Aorta (tissue), 5 donors: Measurements from ENCODE around the gene KSR2. TPM values are rescaled to one million over a fixed set of nuclear protein-coding genes. Genes with fewer than 3 reads are reported as not detected.

ENCODE experiments used
- ATAC-seq: fragments of 200-7000 bp; cut with Tn5 transposase; one replicate; pipeline ENCODE4 v1.9.1; 2022; ENCODE audit warnings: moderate library complexity; ENCODE audit not compliant: low FRiP score
- DNase-seq, 2 donors: peaks; one replicate each; pipeline ENCODE4 v3.0.0-alpha.2; 2020
- H3K27ac ChIP-seq, 2 donors: one replicate each; pipeline ENCODE4 v1.5.1; 2013; ENCODE audit warnings: low read length in 2 of 2, mild to moderate bottlenecking in 2 of 2, moderate library complexity in 2 of 2, control low read depth in 1 of 2, inconsistent platforms in 1 of 2, low read depth in 1 of 2
- H3K27me3 ChIP-seq, 2 donors: one replicate each; pipeline ENCODE4 v1.6.1; 2013; ENCODE audit warnings: control low read depth in 1 of 2, low read length in 1 of 2, mild to moderate bottlenecking in 1 of 2, moderate library complexity in 1 of 2; ENCODE audit not compliant: insufficient read depth in 2 of 2, control insufficient read depth in 1 of 2
- H3K36me3 ChIP-seq, 2 donors: one replicate each; pipeline ENCODE4 v1.6.1; 2013; ENCODE audit warnings: control low read depth in 1 of 2, low read length in 1 of 2, mild to moderate bottlenecking in 1 of 2; ENCODE audit not compliant: insufficient read depth in 2 of 2, control insufficient read depth in 1 of 2
- H3K4me1 ChIP-seq, 2 donors: one replicate each; pipeline ENCODE4 v1.6.1; 2013; ENCODE audit warnings: low read length in 2 of 2, control low read depth in 1 of 2, mild to moderate bottlenecking in 1 of 2, moderate library complexity in 1 of 2; ENCODE audit not compliant: insufficient read depth in 2 of 2, control insufficient read depth in 1 of 2
- H3K4me3 ChIP-seq, 2 donors: one replicate each; pipeline ENCODE4 v1.5.1; 2013; ENCODE audit warnings: low read length in 2 of 2, control low read depth in 1 of 2, mild to moderate bottlenecking in 1 of 2
- H3K9me3 ChIP-seq: one replicate; pipeline ENCODE4 v1.6.1; 2013; ENCODE audit warnings: mild to moderate bottlenecking, low read length; ENCODE audit not compliant: control insufficient read depth
- WGBS, 2 donors: extraction: QIAGEN DNeasy Blood & Tissue Kit; methylation state at CpG; one replicate each; pipeline ENCODE4 v1.1.7; 2013; 5-methylcytosine and 5-hydroxymethylcytosine counted together
- intact Hi-C, 2 donors: fragments of 100-400 bp; cut with DNase I; formaldehyde crosslinking; loops; one replicate each; pipeline versions ENCODE4 v1.14.2 to v1.15.0; 2022
- polyA plus RNA-seq, 2 donors: library from polyadenylated mRNA; stranded (reverse); fragments of 200-250 nt; gene quantifications; one replicate each; pipeline ENCODE4 v1.2.3, GENCODE V29; 2013
- total RNA-seq, 2 donors: library from RNA; stranded (reverse); fragmentation: NEBNext Ultra II Directional; extraction: Animal tissue kit (Norgen Biotek cat#: 25700); gene quantifications; one replicate each; pipeline ENCODE4 v1.2.1, GENCODE V29; 2021
- donor health status: healthy with polysubstance abuse.
- donor health status: Bipolar disorder and iron deficiency.
- donor health status: DM: no; HTN: no; CAD: no.
- donor health status: DM: no; HTN: no; CAD: no.
- donor health status: DM: yes; HTN: yes; CAD: no.

Gene KSR2
- total and polyA plus RNA-seq, 4 donors: not detected

GRCh38 chr12:117570608-117571007, 398.2 kb downstream of the KSR2 start:
- no peak for ATAC-seq
- WGBS, 2 donors: 88% methylated on average over 6 of the region's 6 CpGs
- Histone ChIP-seq H3K4me3 (no peak overlapping the region), H3K4me1 (no peaks in the 10 kb centered on the region), H3K36me3 (no peaks in the 10 kb centered on the region), H3K27ac (no peak overlapping the region), H3K27me3 (peaks cover 0 to 3% of the 10 kb centered on the region in 2 donors), H3K9me3 (no peaks in the 10 kb centered on the region)
- DNase-seq: no peak
- intact Hi-C loops: no loop called here

GRCh38 chr12:117567644-117568216, 401.1 kb downstream of the KSR2 start:
- 25 to 37% methylated on average over 9 of the region's 9 CpGs for WGBS, 2 donors
- peaks cover 0 to 3% of the 10 kb centered on the region in 2 donors for H3K27me3 ChIP-seq

GRCh38 chr12:117564881-117565280, 403.9 kb downstream of the KSR2 start:
- no peaks in the 10 kb centered on the region for H3K36me3 ChIP-seq
- intact Hi-C loops: no loop called here
- no peak for ATAC-seq
- no peaks in the 10 kb centered on the region for H3K9me3 ChIP-seq
- no peaks in the 10 kb centered on the region for H3K4me1 ChIP-seq
- WGBS, 2 donors: 28 to 33% methylated on average over 9 of the region's 9 CpGs
- no peak overlapping the region for H3K4me3 ChIP-seq
- no peak for DNase-seq
- no peak overlapping the region for H3K27ac ChIP-seq
- H3K27me3 ChIP-seq: peaks cover 0 to 3% of the 10 kb centered on the region in 2 donors

More at GRCh38 chr12:117567644-117568216, 401.1 kb downstream of the KSR2 start:
- intact Hi-C loops: no loop called here
- Histone ChIP-seq H3K4me3 (no peak overlapping the region), H3K9me3 (no peaks in the 10 kb centered on the region), H3K4me1 (no peaks in the 10 kb centered on the region), H3K36me3 (no peaks in the 10 kb centered on the region), H3K27ac (no peak overlapping the region)
- DNase-seq (no peak), ATAC-seq (no peak)

- no peak for DNase-seq
- H3K36me3 ChIP-seq: no peaks in the 10 kb centered on the region
- no peak overlapping the region for H3K27ac ChIP-seq
- no peak overlapping the region for H3K4me3 ChIP-seq
- peaks cover 0 to 1% of the 10 kb centered on the region in 2 donors for H3K27me3 ChIP-seq
- no peaks in the 10 kb centered on the region for H3K4me1 ChIP-seq
- intact Hi-C loops: no loop called here
- no peaks in the 10 kb centered on the region for H3K9me3 ChIP-seq
- no peak for ATAC-seq
- 57 to 63% methylated on average over 2 of the region's 2 CpGs for WGBS, 2 donors
These were observed 405.1 kb downstream of the KSR2 start for GRCh38 chr12:117563706-117564105.

GRCh38 chr12:117563007-117563406, 405.8 kb downstream of the KSR2 start:
- Histone ChIP-seq H3K27me3 (peaks cover 0 to 1% of the 10 kb centered on the region in 2 donors), H3K4me3 (no peak overlapping the region), H3K9me3 (no peaks in the 10 kb centered on the region), H3K27ac (no peak overlapping the region), H3K4me1 (no peaks in the 10 kb centered on the region), H3K36me3 (no peaks in the 10 kb centered on the region)
- WGBS, 2 donors: 38 to 40% methylated on average over 5 of the region's 5 CpGs
- DNase-seq (no peak), ATAC-seq (no peak)
- intact Hi-C loops: no loop called here

- H3K4me3 ChIP-seq: no peak overlapping the region
- intact Hi-C loops: no loop called here
- H3K36me3 ChIP-seq: no peaks in the 10 kb centered on the region
- ATAC-seq: no peak
- peaks cover 0 to 1% of the 10 kb centered on the region in 2 donors for H3K27me3 ChIP-seq
- H3K27ac ChIP-seq: no peak overlapping the region
- WGBS, 2 donors: 36 to 48% methylated on average over 2 of the region's 2 CpGs
- H3K9me3 ChIP-seq: no peaks in the 10 kb centered on the region
- no peaks in the 10 kb centered on the region for H3K4me1 ChIP-seq
- no peak for DNase-seq
These were observed 406.8 kb downstream of the KSR2 start for GRCh38 chr12:117561990-117562389.

- ATAC-seq (no peak), DNase-seq (no peak)
- Histone ChIP-seq H3K9me3 (peaks cover under 1% of the 10 kb centered on the region), H3K4me3 (no peak overlapping the region), H3K4me1 (no peaks in the 10 kb centered on the region), H3K27me3 (no peaks in the 10 kb centered on the region), H3K27ac (no peak overlapping the region), H3K36me3 (no peaks in the 10 kb centered on the region)
- intact Hi-C loops: no loop called here
These were observed 408.8 kb downstream of the KSR2 start for GRCh38 chr12:117559978-117560377.

- H3K27me3 ChIP-seq: no peaks in the 10 kb centered on the region
- intact Hi-C loops: no loop called here
- no peak for ATAC-seq
- no peak overlapping the region for H3K27ac ChIP-seq
- H3K9me3 ChIP-seq: peaks cover 1% of the 10 kb centered on the region
- no peak for DNase-seq
- no peaks in the 10 kb centered on the region for H3K36me3 ChIP-seq
- no peaks in the 10 kb centered on the region for H3K4me1 ChIP-seq
- 73 to 74% methylated on average over 5 of the region's 5 CpGs for WGBS, 2 donors
- H3K4me3 ChIP-seq: no peak overlapping the region
These were observed 412.9 kb downstream of the KSR2 start for GRCh38 chr12:117555889-117556288.

GRCh38 chr12:117552971-117553370, 415.8 kb downstream of the KSR2 start:
- no peaks in the 10 kb centered on the region for H3K36me3 ChIP-seq
- DNase-seq: no peak
- H3K4me1 ChIP-seq: no peaks in the 10 kb centered on the region
- 76 to 77% methylated on average over 5 of the region's 5 CpGs for WGBS, 2 donors
- H3K27ac ChIP-seq: no peak overlapping the region
- H3K27me3 ChIP-seq: no peaks in the 10 kb centered on the region
- no peak for ATAC-seq
- peaks cover 1% of the 10 kb centered on the region for H3K9me3 ChIP-seq
- H3K4me3 ChIP-seq: no peak overlapping the region
- intact Hi-C loops: no loop called here
